ENCODE data around the gene ALDH1A2. TPM values are rescaled to one million over a fixed set of nuclear protein-coding genes. Genes with fewer than 3 reads are reported as not detected.

Gene ALDH1A2
- total RNA-seq, 2 donors from 2014 or later = 38.7 to 47.8 TPM

GRCh38 chr15:57947781-57948180 lies 117.7 kb downstream of the ALDH1A2 start:
- H3K4me3 ChIP-seq = no peak overlapping the region
- H3K9me3 ChIP-seq = no peaks in the 10 kb centered on the region
- peak; percentile 66 for DNase-seq (ENCODE audit: low spot score)
- TF ChIP-seq, protein P1, sequence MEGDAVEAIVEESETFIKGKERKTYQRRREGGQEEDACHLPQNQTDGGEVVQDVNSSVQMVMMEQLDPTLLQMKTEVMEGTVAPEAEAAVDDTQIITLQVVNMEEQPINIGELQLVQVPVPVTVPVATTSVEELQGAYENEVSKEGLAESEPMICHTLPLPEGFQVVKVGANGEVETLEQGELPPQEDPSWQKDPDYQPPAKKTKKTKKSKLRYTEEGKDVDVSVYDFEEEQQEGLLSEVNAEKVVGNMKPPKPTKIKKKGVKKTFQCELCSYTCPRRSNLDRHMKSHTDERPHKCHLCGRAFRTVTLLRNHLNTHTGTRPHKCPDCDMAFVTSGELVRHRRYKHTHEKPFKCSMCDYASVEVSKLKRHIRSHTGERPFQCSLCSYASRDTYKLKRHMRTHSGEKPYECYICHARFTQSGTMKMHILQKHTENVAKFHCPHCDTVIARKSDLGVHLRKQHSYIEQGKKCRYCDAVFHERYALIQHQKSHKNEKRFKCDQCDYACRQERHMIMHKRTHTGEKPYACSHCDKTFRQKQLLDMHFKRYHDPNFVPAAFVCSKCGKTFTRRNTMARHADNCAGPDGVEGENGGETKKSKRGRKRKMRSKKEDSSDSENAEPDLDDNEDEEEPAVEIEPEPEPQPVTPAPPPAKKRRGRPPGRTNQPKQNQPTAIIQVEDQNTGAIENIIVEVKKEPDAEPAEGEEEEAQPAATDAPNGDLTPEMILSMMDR (IDR thresholded peaks at IDR 0.05) = no peak
- H3K27ac ChIP-seq = no peak overlapping the region
- H3K4me1 ChIP-seq = no peaks in the 10 kb centered on the region
- no peaks in the 10 kb centered on the region for H3K27me3 ChIP-seq
- no peaks in the 10 kb centered on the region for H3K36me3 ChIP-seq

GRCh38 chr15:57947282-57947681 lies 118.2 kb downstream of the ALDH1A2 start:
- DNase-seq (ENCODE audit: low spot score) = no peak
- no peaks in the 10 kb centered on the region for H3K4me1 ChIP-seq
- H3K27ac ChIP-seq = no peak overlapping the region
- no peaks in the 10 kb centered on the region for H3K9me3 ChIP-seq
- no peaks in the 10 kb centered on the region for H3K27me3 ChIP-seq
- no peaks in the 10 kb centered on the region for H3K36me3 ChIP-seq
- TF ChIP-seq, protein P1 (IDR thresholded peaks at IDR 0.05) = no peak
- no peak overlapping the region for H3K4me3 ChIP-seq

DNA sequence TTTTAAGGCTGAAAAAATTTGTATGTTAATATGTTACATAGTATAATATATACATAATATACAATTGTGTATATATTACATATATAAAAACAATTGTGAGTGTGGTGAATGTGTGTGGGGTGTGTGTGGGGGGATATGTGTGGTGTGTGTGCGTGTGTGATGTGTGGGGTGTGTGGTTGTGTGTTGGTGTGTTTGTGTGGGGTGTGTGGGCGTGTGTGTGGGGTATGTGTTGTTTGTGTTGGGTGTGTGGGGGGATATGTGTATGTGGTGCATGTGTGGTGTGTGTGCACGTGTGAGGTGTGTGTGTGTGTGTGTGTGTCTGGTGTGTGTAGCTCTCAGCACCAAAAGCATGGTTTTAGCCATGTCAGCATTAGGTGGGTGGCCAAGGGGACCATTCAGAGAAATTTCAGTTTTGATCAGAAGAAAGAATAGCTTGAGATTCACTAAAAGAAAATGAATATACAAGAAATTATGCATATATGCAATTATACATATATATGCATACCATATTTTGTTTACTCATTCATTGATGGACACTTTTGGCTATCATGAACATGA lies 118.9 kb downstream of the ALDH1A2 start:
- no peak overlapping the region for H3K4me3 ChIP-seq
- TF ChIP-seq, protein P1 (IDR thresholded peaks at IDR 0.05) = no peak
- H3K36me3 ChIP-seq = no peaks in the 10 kb centered on the region
- no peak overlapping the region for H3K27ac ChIP-seq
- no peaks in the 10 kb centered on the region for H3K4me1 ChIP-seq
- no peaks in the 10 kb centered on the region for H3K27me3 ChIP-seq
- no peak for DNase-seq (ENCODE audit: low spot score)
- H3K9me3 ChIP-seq = no peaks in the 10 kb centered on the region

GRCh38 chr15:57945616-57946015 lies 119.9 kb downstream of the ALDH1A2 start:
- no peak for DNase-seq (ENCODE audit: low spot score)
- Histone ChIP-seq H3K4me3 (no peak overlapping the region), H3K36me3 (no peaks in the 10 kb centered on the region), H3K27ac (no peak overlapping the region), H3K4me1 (no peaks in the 10 kb centered on the region), H3K27me3 (no peaks in the 10 kb centered on the region), H3K9me3 (no peaks in the 10 kb centered on the region)
- TF ChIP-seq, protein P1 (IDR thresholded peaks at IDR 0.05) = no peak

- H3K4me1 ChIP-seq = no peaks in the 10 kb centered on the region
- no peaks in the 10 kb centered on the region for H3K27me3 ChIP-seq
- no peak for DNase-seq (ENCODE audit: low spot score)
- no peaks in the 10 kb centered on the region for H3K9me3 ChIP-seq
- no peak overlapping the region for H3K4me3 ChIP-seq
- TF ChIP-seq, protein P1 (IDR thresholded peaks at IDR 0.05) = no peak
- no peak overlapping the region for H3K27ac ChIP-seq
- no peaks in the 10 kb centered on the region for H3K36me3 ChIP-seq
Measured at GRCh38 chr15:57943754-57944420, 121.6 kb downstream of the ALDH1A2 start.

GRCh38 chr15:57943171-57943570 lies 122.3 kb downstream of the ALDH1A2 start:
- no peaks in the 10 kb centered on the region for H3K4me1 ChIP-seq
- no peaks in the 10 kb centered on the region for H3K36me3 ChIP-seq
- H3K4me3 ChIP-seq = no peak overlapping the region
- no peak for DNase-seq (ENCODE audit: low spot score)
- no peaks in the 10 kb centered on the region for H3K27me3 ChIP-seq
- TF ChIP-seq, protein P1 (IDR thresholded peaks at IDR 0.05) = no peak
- H3K9me3 ChIP-seq = no peaks in the 10 kb centered on the region
- H3K27ac ChIP-seq = no peak overlapping the region
